ENCODE measurements around the gene PAGE1.

PAGE1 gene

DNA sequence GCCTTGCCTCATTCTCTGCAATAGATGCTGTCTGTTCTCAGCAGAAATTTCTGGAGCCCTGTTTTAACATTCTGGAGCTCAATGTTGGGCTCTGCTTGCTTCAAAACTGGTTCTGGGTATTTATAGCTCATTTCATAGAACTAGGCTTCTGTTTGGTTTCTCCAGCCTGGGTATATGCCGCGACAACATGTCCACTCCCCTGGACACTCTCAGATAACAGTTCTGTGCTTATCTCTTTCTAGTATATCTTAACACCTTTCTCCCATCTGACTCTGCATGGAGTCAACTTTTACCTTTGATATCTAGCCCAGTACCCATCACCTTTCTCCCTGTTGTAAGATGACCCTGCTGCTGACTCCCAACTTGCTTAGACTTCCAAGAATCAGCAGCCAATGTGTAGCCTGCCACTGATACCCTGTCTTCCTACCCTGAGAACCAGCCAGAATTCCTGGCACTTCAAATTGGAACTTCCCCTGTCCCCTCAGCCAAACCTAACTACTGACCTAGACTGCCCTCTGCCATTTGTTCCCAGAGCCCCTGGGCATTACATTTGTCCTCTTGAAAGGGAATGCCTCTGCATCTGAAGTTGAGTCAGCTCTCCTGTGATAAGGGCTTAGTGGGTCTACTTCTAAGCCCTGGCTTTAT is 20.6 kb downstream of the PAGE1 start:
- H3K4me3 ChIP-seq (ENCODE audit: low read depth, low read length), result no peak overlapping the region

DNA sequence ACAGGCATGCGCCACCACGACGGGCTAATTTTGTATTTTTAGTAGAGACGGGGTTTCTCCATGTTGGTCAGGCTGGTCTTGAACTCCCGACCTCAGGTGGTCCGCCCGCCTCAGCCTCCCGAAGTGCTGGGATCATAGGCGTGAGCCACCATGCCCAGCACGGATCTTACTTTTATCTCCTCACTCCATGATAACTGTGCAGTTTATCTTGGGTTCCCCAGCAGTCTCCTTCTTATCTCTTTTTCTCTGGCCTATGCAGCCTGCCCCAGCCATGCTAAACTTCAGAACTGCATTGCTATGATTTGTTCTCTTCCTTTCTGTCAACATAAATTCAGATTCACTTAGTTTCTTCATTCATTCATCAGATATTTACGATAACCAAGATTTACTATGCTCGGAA is 22.4 kb downstream of the PAGE1 start:
- DNase-seq (ENCODE audit: low read depth), result no peak
- H3K4me3 ChIP-seq (ENCODE audit: low read depth, low read length), result no peak overlapping the region
- TF ChIP-seq MYC (IDR thresholded peaks at IDR 0.05; ENCODE audit: low read depth, low read length), result no peak
- TF ChIP-seq, protein P1, sequence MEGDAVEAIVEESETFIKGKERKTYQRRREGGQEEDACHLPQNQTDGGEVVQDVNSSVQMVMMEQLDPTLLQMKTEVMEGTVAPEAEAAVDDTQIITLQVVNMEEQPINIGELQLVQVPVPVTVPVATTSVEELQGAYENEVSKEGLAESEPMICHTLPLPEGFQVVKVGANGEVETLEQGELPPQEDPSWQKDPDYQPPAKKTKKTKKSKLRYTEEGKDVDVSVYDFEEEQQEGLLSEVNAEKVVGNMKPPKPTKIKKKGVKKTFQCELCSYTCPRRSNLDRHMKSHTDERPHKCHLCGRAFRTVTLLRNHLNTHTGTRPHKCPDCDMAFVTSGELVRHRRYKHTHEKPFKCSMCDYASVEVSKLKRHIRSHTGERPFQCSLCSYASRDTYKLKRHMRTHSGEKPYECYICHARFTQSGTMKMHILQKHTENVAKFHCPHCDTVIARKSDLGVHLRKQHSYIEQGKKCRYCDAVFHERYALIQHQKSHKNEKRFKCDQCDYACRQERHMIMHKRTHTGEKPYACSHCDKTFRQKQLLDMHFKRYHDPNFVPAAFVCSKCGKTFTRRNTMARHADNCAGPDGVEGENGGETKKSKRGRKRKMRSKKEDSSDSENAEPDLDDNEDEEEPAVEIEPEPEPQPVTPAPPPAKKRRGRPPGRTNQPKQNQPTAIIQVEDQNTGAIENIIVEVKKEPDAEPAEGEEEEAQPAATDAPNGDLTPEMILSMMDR (IDR thresholded peaks at IDR 0.05; ENCODE audit: low read depth, low read length), result no peak
- TF ChIP-seq, protein P2, sequence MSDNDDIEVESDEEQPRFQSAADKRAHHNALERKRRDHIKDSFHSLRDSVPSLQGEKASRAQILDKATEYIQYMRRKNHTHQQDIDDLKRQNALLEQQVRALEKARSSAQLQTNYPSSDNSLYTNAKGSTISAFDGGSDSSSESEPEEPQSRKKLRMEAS (IDR thresholded peaks at IDR 0.05; ENCODE audit: low read depth, low read length), result no peak
- no peak for TF ChIP-seq POLR2A (IDR thresholded peaks at IDR 0.05; ENCODE audit: extremely low read depth, insufficient read length)

More for the DNA sequence above, 20.6 kb downstream of the PAGE1 start:
- no peak for DNase-seq (ENCODE audit: low read depth)
- TF ChIP-seq, protein P1 (IDR thresholded peaks at IDR 0.05; ENCODE audit: low read depth, low read length), result no peak
- TF ChIP-seq, protein P2 (IDR thresholded peaks at IDR 0.05; ENCODE audit: low read depth, low read length), result no peak
- no peak for TF ChIP-seq POLR2A (IDR thresholded peaks at IDR 0.05; ENCODE audit: extremely low read depth, insufficient read length)
- no peak for TF ChIP-seq MYC (IDR thresholded peaks at IDR 0.05; ENCODE audit: low read depth, low read length)

DNA sequence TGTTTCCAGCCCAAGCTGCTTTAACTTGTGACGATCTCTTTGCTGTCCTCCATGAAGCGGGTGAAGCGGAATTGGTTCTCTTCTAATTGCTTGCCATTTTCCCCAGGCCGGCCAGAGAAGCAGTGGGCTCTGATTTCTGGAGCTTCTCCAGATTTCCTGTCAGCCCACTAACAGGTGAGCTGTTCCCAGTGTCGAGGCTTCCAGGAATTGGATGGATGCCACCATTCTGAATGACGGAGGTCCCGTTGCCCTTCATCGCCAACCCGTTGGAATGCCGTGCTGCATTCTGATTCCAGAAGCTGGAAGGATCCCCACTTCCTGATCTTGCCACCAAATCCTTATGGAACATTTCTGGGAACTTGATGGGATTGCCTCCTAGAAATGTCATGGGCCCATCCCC is 31.0 kb downstream of the PAGE1 start:
- DNase-seq (ENCODE audit: low read depth), result no peak
- TF ChIP-seq, protein P2 (IDR thresholded peaks at IDR 0.05; ENCODE audit: low read depth, low read length), result no peak
- TF ChIP-seq POLR2A (IDR thresholded peaks at IDR 0.05; ENCODE audit: extremely low read depth, insufficient read length), result no peak
- TF ChIP-seq, protein P1 (IDR thresholded peaks at IDR 0.05; ENCODE audit: low read depth, low read length), result no peak
- TF ChIP-seq MYC (IDR thresholded peaks at IDR 0.05; ENCODE audit: low read depth, low read length), result no peak

DNA sequence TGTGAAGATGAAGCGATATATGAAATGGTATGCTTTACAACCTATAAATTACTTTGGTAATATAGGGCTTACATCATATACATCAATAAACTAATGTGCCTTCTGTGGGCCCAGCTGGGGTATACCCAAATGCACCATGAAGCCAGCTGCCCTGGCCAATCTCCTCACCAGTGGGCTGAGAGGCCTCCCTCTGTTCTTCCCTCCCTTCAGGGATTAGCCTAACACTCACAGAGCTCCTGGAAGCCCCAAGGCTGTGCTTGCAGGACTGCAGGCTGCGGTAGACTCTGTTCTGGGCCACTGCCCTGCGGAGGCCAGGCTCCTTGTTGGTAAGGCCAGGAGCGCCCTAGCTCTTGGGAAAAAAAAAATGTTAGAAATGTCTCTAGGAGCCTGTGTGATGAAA is 33.9 kb downstream of the PAGE1 start:
- H3K4me3 ChIP-seq (ENCODE audit: low read depth, low read length), result no peak overlapping the region
- DNase-seq (ENCODE audit: low read depth), result no peak

More for the DNA sequence above, 31.0 kb downstream of the PAGE1 start:
- no peak overlapping the region for H3K4me3 ChIP-seq (ENCODE audit: low read depth, low read length)

DNA sequence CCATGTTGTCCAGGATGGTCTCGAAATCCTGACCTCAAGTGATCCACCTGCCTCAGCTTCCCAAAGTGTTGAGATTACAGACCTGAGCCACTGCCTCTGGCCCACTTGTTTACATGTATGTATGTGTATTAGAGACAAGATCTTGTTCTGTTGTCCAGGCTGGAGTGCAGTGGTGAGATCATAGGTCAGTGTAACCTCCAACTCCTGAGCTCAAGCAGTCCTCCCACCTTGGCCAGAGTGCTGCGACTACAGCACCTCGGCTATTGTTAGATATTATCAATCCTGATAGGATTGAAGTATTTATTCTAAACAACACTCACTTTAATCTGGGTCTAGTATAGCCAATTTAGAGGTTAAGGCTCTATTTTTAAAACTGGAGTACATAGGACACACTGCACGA is 36.0 kb downstream of the PAGE1 start:
- DNase-seq (ENCODE audit: low read depth), result no peak
- H3K4me3 ChIP-seq (ENCODE audit: low read depth, low read length), result no peak overlapping the region
- TF ChIP-seq, protein P1 (IDR thresholded peaks at IDR 0.05; ENCODE audit: low read depth, low read length), result no peak
- TF ChIP-seq POLR2A (IDR thresholded peaks at IDR 0.05; ENCODE audit: extremely low read depth, insufficient read length) (no peak), MYC (IDR thresholded peaks at IDR 0.05; ENCODE audit: low read depth, low read length) (no peak)
- TF ChIP-seq, protein P2 (IDR thresholded peaks at IDR 0.05; ENCODE audit: low read depth, low read length), result no peak

More for the DNA sequence above, 33.9 kb downstream of the PAGE1 start:
- TF ChIP-seq, protein P1 (IDR thresholded peaks at IDR 0.05; ENCODE audit: low read depth, low read length), result no peak
- TF ChIP-seq MYC (IDR thresholded peaks at IDR 0.05; ENCODE audit: low read depth, low read length) (no peak), POLR2A (IDR thresholded peaks at IDR 0.05; ENCODE audit: extremely low read depth, insufficient read length) (no peak)
- TF ChIP-seq, protein P2 (IDR thresholded peaks at IDR 0.05; ENCODE audit: low read depth, low read length), result no peak

Measured in NB4 (cell line).